Myocyte (in vitro differentiated cells): Measurements from ENCODE around the gene CASTOR2. TPM values are rescaled to one million over a fixed set of nuclear protein-coding genes. Genes with fewer than 3 reads are reported as not detected.
"Not testable (repeated sequence)": the region's sequence is repeated elsewhere in the genome, so short reads cannot be mapped to it uniquely, and the experiment has no call there.

Source experiments
- DNase-seq: peaks from one replicate; pipeline ENCODE4 v3.0.0-alpha.2; 2012; ENCODE audit warnings: low read depth
- total RNA-seq: library from RNA; depleted of rRNA; stranded (reverse); fragments of >200 nt; gene quantifications from 2 replicates; pipeline ENCODE4 v1.2.3, GENCODE V29; 2014

The CASTOR2 gene
- total RNA-seq, 1 donor from 2014 or later = 18.9 TPM

- DNase-seq = not testable (repeated sequence)
These were observed 30.5 kb downstream of the CASTOR2 start for GRCh38 chr7:74994869-74995543.

GRCh38 chr7:74996361-74996760 is 31.9 kb downstream of the CASTOR2 start:
- not testable (repeated sequence) for DNase-seq

GRCh38 chr7:74997811-74998210 is 33.3 kb downstream of the CASTOR2 start:
- DNase-seq = peak; percentile 34

- DNase-seq = not testable (repeated sequence)
These were observed 36.9 kb downstream of the CASTOR2 start for GRCh38 chr7:75001356-75001755.

GRCh38 chr7:75010036-75010435 is 45.5 kb downstream of the CASTOR2 start:
- DNase-seq = no peak

GRCh38 chr7:75017832-75018231 is 53.3 kb downstream of the CASTOR2 start:
- no peak for DNase-seq

- no peak for DNase-seq
These were observed 54.3 kb downstream of the CASTOR2 start for GRCh38 chr7:75018570-75019364.

GRCh38 chr7:75019800-75020199 is 55.3 kb downstream of the CASTOR2 start:
- no peak for DNase-seq

- no peak for DNase-seq
These were observed 60.4 kb downstream of the CASTOR2 start for GRCh38 chr7:75024922-75025321.

GRCh38 chr7:75028299-75028698 is 63.8 kb downstream of the CASTOR2 start:
- no peak for DNase-seq

GRCh38 chr7:75033064-75033463 is 68.6 kb downstream of the CASTOR2 start:
- DNase-seq = no peak

- DNase-seq = peak; percentile 14
These were observed 69.3 kb downstream of the CASTOR2 start for GRCh38 chr7:75033826-75034225.

GRCh38 chr7:75038508-75038907 is 74.0 kb downstream of the CASTOR2 start:
- peak; percentile 12 for DNase-seq

- no peak for DNase-seq
These were observed 74.7 kb downstream of the CASTOR2 start for GRCh38 chr7:75039166-75039565.

- no peak for DNase-seq
These were observed 75.2 kb downstream of the CASTOR2 start for GRCh38 chr7:75039709-75040108.

GRCh38 chr7:75040512-75040911 is 76.0 kb downstream of the CASTOR2 start:
- no peak for DNase-seq

GRCh38 chr7:75042286-75042685 is 77.8 kb downstream of the CASTOR2 start:
- DNase-seq = no peak

GRCh38 chr7:75042831-75043703 is 78.6 kb downstream of the CASTOR2 start:
- no peak for DNase-seq

- no peak for DNase-seq
These were observed 81.4 kb downstream of the CASTOR2 start for GRCh38 chr7:75045881-75046280.

- no peak for DNase-seq
These were observed 84.2 kb downstream of the CASTOR2 start for GRCh38 chr7:75048435-75049379.

- no peak for DNase-seq
These were observed 85.3 kb downstream of the CASTOR2 start for GRCh38 chr7:75049817-75050216.
